Stimulated activated CD8-positive, alpha-beta memory T cell treated with anti-CD3 and anti-CD28 coated beads, Interleukin-4, amount 100 ng/mL, for 1 hour (primary cell): ENCODE data around the gene PAN3.

Source experiments
- DNase-seq, 2 donors: peaks; one replicate each; pipeline ENCODE4 v3.0.0-alpha.2; 2020; ENCODE audit warnings: low read depth in 2 of 2, low spot score in 1 of 2

The PAN3 gene

GRCh38 chr13:28329395-28330158 lies 191.2 kb downstream of the PAN3 start:
- DNase-seq, result no peak

- no peak for DNase-seq
These were observed 195.0 kb downstream of the PAN3 start for GRCh38 chr13:28333204-28333881.

- no peak for DNase-seq
These were observed 197.9 kb downstream of the PAN3 start for GRCh38 chr13:28336193-28336657.

- no peak for DNase-seq
These were observed 199.0 kb downstream of the PAN3 start for GRCh38 chr13:28337166-28338005.

GRCh38 chr13:28338006-28338574 lies 199.7 kb downstream of the PAN3 start:
- no peak for DNase-seq

GRCh38 chr13:28338742-28339141 lies 200.4 kb downstream of the PAN3 start:
- no peak for DNase-seq

GRCh38 chr13:28339419-28339818 lies 201.1 kb downstream of the PAN3 start:
- no peak for DNase-seq

GRCh38 chr13:28340272-28340793 lies 202.0 kb downstream of the PAN3 start:
- no peak for DNase-seq

GRCh38 chr13:28342251-28342650 lies 203.9 kb downstream of the PAN3 start:
- no peak for DNase-seq

GRCh38 chr13:28344163-28344562 lies 205.8 kb downstream of the PAN3 start:
- DNase-seq, result no peak
